ENCODE data around the gene TRIP12.

DNA sequence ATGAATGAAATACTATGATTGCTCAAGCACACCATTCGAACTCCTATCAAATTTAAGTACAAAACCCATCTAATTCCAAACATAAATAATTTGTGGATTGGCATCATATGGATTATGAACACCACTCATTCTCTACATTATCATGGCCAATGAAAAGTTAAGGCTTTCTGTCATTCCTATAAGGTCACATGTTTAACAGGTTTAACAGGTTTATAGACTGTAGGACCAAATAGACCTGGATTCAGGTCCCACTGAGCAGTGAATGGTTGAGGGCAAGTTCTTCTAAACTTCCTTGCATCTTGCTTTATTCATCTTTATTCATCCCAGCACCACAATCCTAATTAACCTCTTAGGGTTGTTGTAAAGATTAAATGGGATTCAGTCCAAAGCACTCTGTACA lies 33.9 kb upstream of the TRIP12 start:
- TF ChIP-seq, protein P1, sequence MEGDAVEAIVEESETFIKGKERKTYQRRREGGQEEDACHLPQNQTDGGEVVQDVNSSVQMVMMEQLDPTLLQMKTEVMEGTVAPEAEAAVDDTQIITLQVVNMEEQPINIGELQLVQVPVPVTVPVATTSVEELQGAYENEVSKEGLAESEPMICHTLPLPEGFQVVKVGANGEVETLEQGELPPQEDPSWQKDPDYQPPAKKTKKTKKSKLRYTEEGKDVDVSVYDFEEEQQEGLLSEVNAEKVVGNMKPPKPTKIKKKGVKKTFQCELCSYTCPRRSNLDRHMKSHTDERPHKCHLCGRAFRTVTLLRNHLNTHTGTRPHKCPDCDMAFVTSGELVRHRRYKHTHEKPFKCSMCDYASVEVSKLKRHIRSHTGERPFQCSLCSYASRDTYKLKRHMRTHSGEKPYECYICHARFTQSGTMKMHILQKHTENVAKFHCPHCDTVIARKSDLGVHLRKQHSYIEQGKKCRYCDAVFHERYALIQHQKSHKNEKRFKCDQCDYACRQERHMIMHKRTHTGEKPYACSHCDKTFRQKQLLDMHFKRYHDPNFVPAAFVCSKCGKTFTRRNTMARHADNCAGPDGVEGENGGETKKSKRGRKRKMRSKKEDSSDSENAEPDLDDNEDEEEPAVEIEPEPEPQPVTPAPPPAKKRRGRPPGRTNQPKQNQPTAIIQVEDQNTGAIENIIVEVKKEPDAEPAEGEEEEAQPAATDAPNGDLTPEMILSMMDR (IDR thresholded peaks at IDR 0.05; ENCODE audit: low read depth, low read length, poor library complexity, severe bottlenecking) = no peak
- no peak for TF ChIP-seq EZH2phosphoT487 (IDR thresholded peaks at IDR 0.05; ENCODE audit: borderline replicate concordance, low read length)
